HG03045 (cell line): ENCODE data around the gene HSF2BP.
"Not testable (repeated sequence)": the region's sequence is repeated elsewhere in the genome, so short reads cannot be mapped to it uniquely, and the experiment has no call there.

ENCODE experiments used
- ATAC-seq: cut with Tn5 transposase; IDR thresholded peaks from one replicate; pipeline ENCODE4 v1.9.1; 2021; ENCODE audit warnings: mild to moderate bottlenecking, moderate library complexity; ENCODE audit not compliant: unreplicated experiment

HSF2BP gene

GRCh38 chr21:43599728-43600127 is 59.6 kb downstream of the HSF2BP start:
- ATAC-seq, result no peak

- ATAC-seq, result no peak
Observed at GRCh38 chr21:43598416-43599120, 60.7 kb downstream of the HSF2BP start.

- ATAC-seq, result no peak
Observed at GRCh38 chr21:43597540-43598250, 61.6 kb downstream of the HSF2BP start.

GRCh38 chr21:43597052-43597451 is 62.2 kb downstream of the HSF2BP start:
- ATAC-seq, result no peak

- no peak for ATAC-seq
Observed at GRCh38 chr21:43596616-43597015, 62.7 kb downstream of the HSF2BP start.

- ATAC-seq, result not testable (repeated sequence)
Observed at GRCh38 chr21:43595769-43596168, 63.5 kb downstream of the HSF2BP start.

- ATAC-seq, result no peak
Observed at GRCh38 chr21:43593078-43593477, 66.2 kb downstream of the HSF2BP start.

- no peak for ATAC-seq
Observed at GRCh38 chr21:43591571-43591970, 67.7 kb downstream of the HSF2BP start.

GRCh38 chr21:43590194-43590593 is 69.1 kb downstream of the HSF2BP start:
- ATAC-seq, result no peak

- no peak for ATAC-seq
Observed at GRCh38 chr21:43588957-43589356, 70.3 kb downstream of the HSF2BP start.

- ATAC-seq, result no peak
Observed at GRCh38 chr21:43585924-43586413, 73.3 kb downstream of the HSF2BP start.

- no peak for ATAC-seq
Observed at GRCh38 chr21:43585514-43585913, 73.8 kb downstream of the HSF2BP start.

GRCh38 chr21:43581453-43581852 is 77.8 kb downstream of the HSF2BP start:
- no peak for ATAC-seq

GRCh38 chr21:43578677-43579303 is 80.5 kb downstream of the HSF2BP start:
- ATAC-seq, result no peak

- ATAC-seq, result no peak
Observed at GRCh38 chr21:43575473-43575844, 83.8 kb downstream of the HSF2BP start.

- ATAC-seq, result no peak
Observed at GRCh38 chr21:43574741-43575472, 84.4 kb downstream of the HSF2BP start.

GRCh38 chr21:43573921-43574320 is 85.4 kb downstream of the HSF2BP start:
- ATAC-seq, result no peak

GRCh38 chr21:43572446-43572845 is 86.8 kb downstream of the HSF2BP start:
- ATAC-seq, result no peak

- no peak for ATAC-seq
Observed at GRCh38 chr21:43571976-43572375, 87.3 kb downstream of the HSF2BP start.

- ATAC-seq, result not testable (repeated sequence)
Observed at GRCh38 chr21:43570195-43570594, 89.1 kb downstream of the HSF2BP start.

- not testable (repeated sequence) for ATAC-seq
Observed at GRCh38 chr21:43562451-43562850, 96.8 kb downstream of the HSF2BP start.
